HepG2 (cell line): ENCODE measurements around the gene PROM2. TPM values are rescaled to one million over a fixed set of nuclear protein-coding genes. Genes with fewer than 3 reads are reported as not detected.

Experiments used
- CREB1 ChIP-seq, 2 experiments: fragments of 450-650 bp in 1 of 2; IDR thresholded peaks; 2 replicates each; pipeline ENCODE4 v1.6.1; 2016 to 2017; ENCODE audit warnings: control low read depth in 1 of 2, mild to moderate bottlenecking in 1 of 2, missing compliant biosample characterization in 1 of 2, missing genetic modification characterization in 1 of 2
- FIP1L1 ChIP-seq: fragments of 200-400 bp; formaldehyde crosslinking; IDR thresholded peaks from 2 replicates; pipeline ENCODE4 v1.6.1; 2018; ENCODE audit warnings: low read depth, mild to moderate bottlenecking, low read length, moderate library complexity, borderline replicate concordance; ENCODE audit not compliant: insufficient read depth
- FOXJ3 ChIP-seq: sonication (generic); formaldehyde crosslinking; IDR thresholded peaks from 2 replicates; pipeline ENCODE4 v1.4.0; 2020; ENCODE audit warnings: missing genetic modification reagents, mild to moderate bottlenecking, borderline replicate concordance
- GATAD2A ChIP-seq: IDR thresholded peaks from 2 replicates; pipeline ENCODE4 v1.6.1; 2016
- GTF2F1 ChIP-seq: fragments of 150-350 bp; IDR thresholded peaks from 2 replicates; pipeline ENCODE4 v1.6.1; 2014; ENCODE audit warnings: low read length
- HDAC2 ChIP-seq: sonication (generic); formaldehyde crosslinking; IDR thresholded peaks from 2 replicates; pipeline ENCODE4 v1.4.0; 2020; ENCODE audit warnings: missing genetic modification reagents
- IKZF5 ChIP-seq: IDR thresholded peaks from 2 replicates; pipeline ENCODE4 v1.6.1; 2018; ENCODE audit warnings: missing genetic modification reagents, mild to moderate bottlenecking, missing compliant biosample characterization
- NR2C2 ChIP-seq: sonication (generic); formaldehyde crosslinking; IDR thresholded peaks from 2 replicates; pipeline ENCODE4 v1.4.0; 2020; ENCODE audit warnings: missing genetic modification reagents, mild to moderate bottlenecking, moderate library complexity, borderline replicate concordance
- SMARCC2 ChIP-seq: fragments of 450-650 bp; IDR thresholded peaks from 2 replicates; pipeline ENCODE4 v1.6.1; 2017; ENCODE audit warnings: antibody characterized with exemption, mild to moderate bottlenecking
- SOX6 ChIP-seq, 2 experiments: fragments of 450-650 bp in 1 of 2; sonication (generic) in 1 of 2; formaldehyde crosslinking in 1 of 2; IDR thresholded peaks; 2 replicates each; pipeline versions ENCODE4 v1.4.0 to v1.6.1; 2017 to 2020; ENCODE audit warnings: antibody characterized with exemption in 1 of 2, mild to moderate bottlenecking in 1 of 2, missing genetic modification reagents in 1 of 2
- SPEN ChIP-seq: sonication (generic); formaldehyde crosslinking; IDR thresholded peaks from 2 replicates; pipeline ENCODE4 v1.5.1; 2020; ENCODE audit warnings: low read depth, mild to moderate bottlenecking, missing genetic modification reagents
- TBL1XR1 ChIP-seq: fragments of 150-350 bp; IDR thresholded peaks from 2 replicates; pipeline ENCODE4 v1.6.1; 2014; ENCODE audit warnings: borderline replicate concordance, low read length; ENCODE audit not compliant: partially characterized antibody
- ZC3H13 ChIP-seq: sonication (generic); formaldehyde crosslinking; IDR thresholded peaks from 2 replicates; pipeline ENCODE4 v1.8.1; 2023; ENCODE audit warnings: mild to moderate bottlenecking, missing genetic modification reagents, moderate library complexity
- ZFP91 ChIP-seq: sonication (generic); formaldehyde crosslinking; IDR thresholded peaks from 2 replicates; pipeline ENCODE4 v1.9.0; 2022; ENCODE audit warnings: missing genetic modification reagents, mild to moderate bottlenecking, borderline replicate concordance
- ZFY ChIP-seq: sonication (generic); formaldehyde crosslinking; IDR thresholded peaks from 2 replicates; pipeline ENCODE4 v1.4.0; 2020; ENCODE audit warnings: missing genetic modification reagents
- ZIK1 ChIP-seq: sonication (generic); formaldehyde crosslinking; IDR thresholded peaks from 2 replicates; pipeline ENCODE4 v1.5.0; 2020; ENCODE audit warnings: mild to moderate bottlenecking, low read depth, missing genetic modification reagents, borderline replicate concordance
- ZKSCAN8 ChIP-seq: IDR thresholded peaks from 2 replicates; pipeline ENCODE4 v1.6.1; 2016; ENCODE audit warnings: borderline replicate concordance, missing genetic modification reagents, missing compliant biosample characterization
- ZNF446 ChIP-seq: sonication (generic); formaldehyde crosslinking; IDR thresholded peaks from 2 replicates; pipeline ENCODE4 v1.5.0; 2020; ENCODE audit warnings: mild to moderate bottlenecking, missing genetic modification reagents
- ZNF460 ChIP-seq: sonication (generic); formaldehyde crosslinking; IDR thresholded peaks from 2 replicates; pipeline ENCODE4 v1.5.1; 2020; ENCODE audit warnings: missing genetic modification reagents, mild to moderate bottlenecking, borderline replicate concordance
- ZNF570 ChIP-seq: sonication (generic); formaldehyde crosslinking; IDR thresholded peaks from 2 replicates; pipeline ENCODE4 v1.4.0; 2020; ENCODE audit warnings: mild to moderate bottlenecking, missing genetic modification reagents, borderline replicate concordance
- ZNF703 ChIP-seq: sonication (generic); formaldehyde crosslinking; IDR thresholded peaks from 2 replicates; pipeline ENCODE4 v1.5.1; 2020; ENCODE audit warnings: missing genetic modification reagents, mild to moderate bottlenecking, moderate library complexity, borderline replicate concordance
- ZNF773 ChIP-seq: sonication (generic); formaldehyde crosslinking; IDR thresholded peaks from 2 replicates; pipeline ENCODE4 v1.4.0; 2020; ENCODE audit warnings: missing genetic modification reagents, borderline replicate concordance
- ZNF878 ChIP-seq: sonication (generic); formaldehyde crosslinking; IDR thresholded peaks from 2 replicates; pipeline ENCODE4 v1.8.1; 2023; ENCODE audit warnings: mild to moderate bottlenecking, missing genetic modification reagents, moderate library complexity
- ZSCAN20 ChIP-seq: sonication (generic); formaldehyde crosslinking; IDR thresholded peaks from 2 replicates; pipeline ENCODE4 v1.4.0; 2020; ENCODE audit warnings: missing genetic modification reagents, mild to moderate bottlenecking, borderline replicate concordance
- polyA plus RNA-seq, 8 experiments: library from polyadenylated mRNA; depleted of rRNA in 3 of 8; stranded (reverse) in 7 of 8; unstranded in 1 of 8; fragments of >200 nt; fragmentation: Illumina TruSeq in 4 of 8; extraction: Trizol in 4 of 8; gene quantifications; 2 replicates each; pipeline versions ENCODE4 v1.2.1 to v1.2.3, GENCODE V29; 2011 to 2016; ENCODE audit warnings: low read depth in 4 of 8, missing spikeins in 1 of 8, mixed read lengths in 1 of 8; ENCODE audit not compliant: insufficient read depth in 1 of 8
- total RNA-seq, 5 experiments: library from RNA; depleted of rRNA; stranded (reverse); fragments of >200 nt; fragmentation: Illumina TruSeq; extraction: Trizol; gene quantifications; 2 replicates each; pipeline ENCODE4 v1.2.3, GENCODE V29; 2016; ENCODE audit warnings: low read depth in 1 of 5
- TF ChIP-seq, protein P1 (sequence below): sonication (generic); formaldehyde crosslinking; IDR thresholded peaks from 2 replicates; pipeline ENCODE4 v1.4.0; 2020; ENCODE audit warnings: missing genetic modification reagents, mild to moderate bottlenecking, borderline replicate concordance

The PROM2 gene
- total and polyA plus RNA-seq, 2 of the 13 experiments (the other 11 are each of a cell fraction or from before 2014, with no cell fraction given) = not detected

DNA sequence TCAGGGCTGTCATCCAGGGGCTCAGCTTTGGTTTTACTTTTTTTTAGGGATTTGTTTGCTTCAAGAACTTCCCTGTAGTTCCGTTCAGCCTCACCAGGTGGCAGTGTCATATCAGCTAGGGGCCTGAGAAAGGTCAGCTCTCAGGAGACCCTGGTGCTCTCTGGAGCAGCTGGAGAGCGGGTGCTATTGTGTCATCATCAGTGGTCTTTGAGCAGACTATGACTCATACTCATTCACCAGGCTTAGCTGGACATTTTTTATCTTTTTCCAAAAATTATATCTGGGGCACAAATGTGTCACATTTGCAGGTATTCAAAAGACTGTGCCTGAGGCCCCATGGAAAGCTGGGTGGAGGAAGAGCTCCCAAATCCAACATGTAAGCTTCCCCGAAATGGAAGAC lies 42.5 kb upstream of the PROM2 start (continued):
- TF ChIP-seq FIP1L1 (no peak), NR2C2 (CRISPR knock-in tag) (peak; percentile 53; the same call in 1 of the 2 replicates), SOX6 (IDR thresholded peaks at IDR 0.05) (no peak), SOX6 (CRISPR knock-in tag; IDR thresholded peaks at IDR 0.05) (peak; percentile 40; the same call in 1 of the 2 replicates), ZIK1 (CRISPR knock-in tag) (no peak), ZFP91 (CRISPR knock-in tag) (no peak), TBL1XR1 (peak; percentile 29), FOXJ3 (CRISPR knock-in tag) (peak; percentile 22; the same call in 1 of the 2 replicates), CREB1 (IDR thresholded peaks at IDR 0.05) (peak; percentile 83), CREB1 (CRISPR knock-in tag; IDR thresholded peaks at IDR 0.05) (peak; percentile 33; the same call in 1 of the 2 replicates), SPEN (no peak), ZNF460 (no peak), ZNF570 (CRISPR knock-in tag) (no peak), ZKSCAN8 (CRISPR knock-in tag) (no peak), SMARCC2 (no peak), ZNF773 (no peak), ZC3H13 (CRISPR knock-in tag) (no peak), GATAD2A (CRISPR knock-in tag) (peak; percentile 66), ZNF703 (CRISPR knock-in tag) (no peak), ZNF446 (CRISPR knock-in tag) (no peak), GTF2F1 (no peak), IKZF5 (CRISPR knock-in tag) (peak; percentile 48; the same call in 1 of the 2 replicates), ZNF878 (peak; percentile 47; the same call in 1 of the 2 replicates), ZSCAN20 (CRISPR knock-in tag) (no peak), HDAC2 (CRISPR knock-in tag) (no peak), ZFY (CRISPR knock-in tag) (no peak)
- TF ChIP-seq, protein P1, sequence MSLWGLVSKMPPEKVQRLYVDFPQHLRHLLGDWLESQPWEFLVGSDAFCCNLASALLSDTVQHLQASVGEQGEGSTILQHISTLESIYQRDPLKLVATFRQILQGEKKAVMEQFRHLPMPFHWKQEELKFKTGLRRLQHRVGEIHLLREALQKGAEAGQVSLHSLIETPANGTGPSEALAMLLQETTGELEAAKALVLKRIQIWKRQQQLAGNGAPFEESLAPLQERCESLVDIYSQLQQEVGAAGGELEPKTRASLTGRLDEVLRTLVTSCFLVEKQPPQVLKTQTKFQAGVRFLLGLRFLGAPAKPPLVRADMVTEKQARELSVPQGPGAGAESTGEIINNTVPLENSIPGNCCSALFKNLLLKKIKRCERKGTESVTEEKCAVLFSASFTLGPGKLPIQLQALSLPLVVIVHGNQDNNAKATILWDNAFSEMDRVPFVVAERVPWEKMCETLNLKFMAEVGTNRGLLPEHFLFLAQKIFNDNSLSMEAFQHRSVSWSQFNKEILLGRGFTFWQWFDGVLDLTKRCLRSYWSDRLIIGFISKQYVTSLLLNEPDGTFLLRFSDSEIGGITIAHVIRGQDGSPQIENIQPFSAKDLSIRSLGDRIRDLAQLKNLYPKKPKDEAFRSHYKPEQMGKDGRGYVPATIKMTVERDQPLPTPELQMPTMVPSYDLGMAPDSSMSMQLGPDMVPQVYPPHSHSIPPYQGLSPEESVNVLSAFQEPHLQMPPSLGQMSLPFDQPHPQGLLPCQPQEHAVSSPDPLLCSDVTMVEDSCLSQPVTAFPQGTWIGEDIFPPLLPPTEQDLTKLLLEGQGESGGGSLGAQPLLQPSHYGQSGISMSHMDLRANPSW (CRISPR knock-in tag) = no peak
